NCI-H146 treated with DMSO at 0.1 percent for 48 hours (cell line): ENCODE data around the gene PSMD13.
"Not testable (repeated sequence)": the region's sequence is repeated elsewhere in the genome, so short reads cannot be mapped to it uniquely, and the experiment has no call there.

Source experiments
- DNase-seq: peaks from one replicate; lab custom pipeline; 2025; ENCODE audit not compliant: unreplicated experiment; lab: John Stamatoyannopoulos, UW

Gene PSMD13

GRCh38 chr11:216081-216974 is 20.4 kb upstream of the PSMD13 start:
- no peak for DNase-seq

DNA sequence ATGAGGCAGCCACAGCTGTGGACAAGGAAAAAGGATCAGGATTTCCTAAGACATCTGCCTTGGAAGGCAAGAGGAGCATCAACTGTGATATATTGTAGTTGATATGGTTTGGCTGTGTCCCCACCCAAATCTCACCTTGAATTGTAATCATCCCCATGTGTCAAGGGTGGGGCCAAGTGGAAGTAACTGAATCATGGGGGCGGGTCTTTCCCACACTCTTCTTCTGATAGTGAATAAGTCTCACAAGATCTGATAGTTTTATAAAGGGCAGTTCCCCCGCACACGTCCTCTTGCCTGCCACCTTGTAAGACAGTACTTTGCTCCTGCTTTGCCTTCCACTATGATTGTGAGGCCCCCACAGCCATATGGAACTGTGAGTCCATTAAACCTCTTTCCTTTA is 19.1 kb upstream of the PSMD13 start:
- DNase-seq: no peak

- DNase-seq: no peak
Observed at GRCh38 chr11:218815-219593, 17.8 kb upstream of the PSMD13 start.

DNA sequence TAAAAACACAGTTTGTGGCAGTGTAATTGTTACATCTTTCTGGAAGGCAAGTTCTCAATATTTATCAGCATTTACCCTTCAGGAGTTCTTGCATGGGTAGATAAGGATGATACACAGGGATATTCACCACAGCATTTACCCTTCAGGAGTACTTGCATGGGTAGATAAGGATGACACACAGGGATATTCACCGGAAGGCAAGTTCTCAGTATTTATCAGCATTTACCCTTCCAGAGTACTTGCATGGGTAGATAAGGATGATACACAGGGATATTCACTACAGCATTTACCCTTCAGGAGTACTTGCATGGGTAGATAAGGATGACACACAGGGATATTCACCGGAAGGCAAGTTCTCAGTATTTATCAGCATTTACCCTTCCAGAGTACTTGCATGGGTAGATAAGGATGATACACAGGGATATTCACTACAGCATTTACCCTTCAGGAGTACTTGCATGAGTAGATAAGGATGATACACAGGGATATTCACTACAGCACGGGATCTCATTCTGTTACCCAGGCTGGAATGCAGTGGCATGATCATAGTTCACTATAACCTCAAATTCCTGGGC is 16.0 kb upstream of the PSMD13 start:
- not testable (repeated sequence) for DNase-seq

- no peak for DNase-seq
Observed at GRCh38 chr11:221539-221938, 15.2 kb upstream of the PSMD13 start.

GRCh38 chr11:221998-222789 is 14.6 kb upstream of the PSMD13 start:
- DNase-seq: no peak

- DNase-seq: no peak
Observed at GRCh38 chr11:223026-223789, 13.6 kb upstream of the PSMD13 start.

DNA sequence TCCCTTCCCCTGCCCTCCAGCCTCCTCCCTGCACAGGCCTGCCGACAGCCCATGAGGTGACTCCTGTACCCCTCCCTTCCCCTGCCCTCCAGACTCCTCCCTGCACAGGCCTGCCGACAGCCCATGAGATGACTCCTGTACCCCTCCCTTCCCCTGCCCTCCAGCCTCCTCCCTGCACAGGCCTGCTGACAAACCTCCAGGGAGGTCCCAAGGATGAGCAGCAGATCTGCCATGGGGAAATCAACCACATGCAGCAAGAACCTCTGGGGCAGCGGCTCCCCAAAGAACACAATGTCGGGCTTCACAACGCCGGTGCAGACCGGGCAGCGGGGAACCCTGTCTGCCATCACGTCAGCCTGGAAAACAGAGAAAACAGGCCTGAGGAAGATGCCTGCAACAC is 12.9 kb upstream of the PSMD13 start:
- DNase-seq: no peak

GRCh38 chr11:224424-224823 is 12.4 kb upstream of the PSMD13 start:
- DNase-seq: no peak

GRCh38 chr11:225734-226453 is 10.9 kb upstream of the PSMD13 start:
- DNase-seq: no peak

DNA sequence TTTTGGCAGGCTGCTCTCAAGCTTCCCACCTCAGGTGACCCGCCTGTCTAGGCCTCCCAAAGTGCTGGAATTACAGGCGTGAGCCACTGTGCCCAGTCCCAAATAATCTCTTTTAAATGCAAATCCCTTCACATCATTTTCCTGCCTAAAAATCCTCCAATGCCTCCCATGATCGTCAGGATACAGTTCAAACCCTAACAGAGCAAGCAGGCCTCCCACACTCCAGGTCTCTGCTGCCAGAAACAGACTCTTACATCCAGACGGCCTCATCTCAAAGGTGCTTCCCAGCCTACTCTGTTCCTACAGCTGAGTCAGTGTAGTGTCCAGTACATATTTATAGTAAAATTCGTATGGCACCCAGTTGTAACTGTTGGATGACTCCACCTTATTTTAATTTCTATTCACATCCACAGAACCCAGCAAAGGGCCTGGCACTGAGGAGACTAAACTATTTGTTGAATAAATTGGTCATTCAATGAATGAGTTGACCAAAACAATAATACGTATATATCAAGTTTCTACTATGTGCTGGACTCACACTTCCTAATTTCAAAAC is 8.9 kb upstream of the PSMD13 start:
- no peak for DNase-seq

- no peak for DNase-seq
Observed at GRCh38 chr11:230431-230830, 6.3 kb upstream of the PSMD13 start.

DNA sequence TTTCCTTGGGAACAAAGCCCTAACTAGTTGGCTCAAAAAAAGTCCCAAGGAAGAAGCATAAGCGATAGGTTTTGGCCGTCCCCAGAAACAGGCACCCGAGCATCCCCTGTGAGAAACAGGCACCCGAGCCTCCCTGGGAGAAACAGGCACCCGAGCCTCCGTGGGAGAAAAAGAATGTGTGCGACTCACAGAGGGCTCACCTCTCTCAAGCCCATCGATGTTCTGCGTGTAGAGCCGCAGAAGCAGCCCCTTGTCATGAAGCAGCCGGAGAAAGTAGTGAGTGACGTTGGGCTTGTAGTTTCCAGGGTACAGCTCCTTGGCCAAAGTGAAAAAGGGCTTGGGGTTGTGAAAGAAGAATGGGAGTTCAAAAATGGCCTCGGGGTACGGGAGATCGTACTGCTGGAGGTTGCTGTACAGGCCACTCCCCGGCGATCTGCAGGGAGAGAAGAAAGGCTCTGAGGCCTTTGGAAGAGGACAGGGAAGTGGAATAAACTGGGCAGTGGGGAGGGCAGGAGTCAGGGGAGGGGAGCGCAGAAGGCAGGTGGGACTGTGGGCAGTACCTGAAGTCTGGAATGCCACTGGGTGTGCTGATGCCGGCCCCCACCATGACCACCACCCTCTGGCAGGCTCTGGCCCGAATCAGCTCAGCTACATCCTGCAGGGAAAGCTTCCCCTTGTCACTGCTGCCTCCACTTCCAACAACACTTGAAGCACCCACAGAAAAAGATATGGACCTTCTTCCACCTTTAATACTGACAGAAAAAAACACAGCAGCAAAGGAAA is 3.8 kb upstream of the PSMD13 start:
- DNase-seq: no peak

DNA sequence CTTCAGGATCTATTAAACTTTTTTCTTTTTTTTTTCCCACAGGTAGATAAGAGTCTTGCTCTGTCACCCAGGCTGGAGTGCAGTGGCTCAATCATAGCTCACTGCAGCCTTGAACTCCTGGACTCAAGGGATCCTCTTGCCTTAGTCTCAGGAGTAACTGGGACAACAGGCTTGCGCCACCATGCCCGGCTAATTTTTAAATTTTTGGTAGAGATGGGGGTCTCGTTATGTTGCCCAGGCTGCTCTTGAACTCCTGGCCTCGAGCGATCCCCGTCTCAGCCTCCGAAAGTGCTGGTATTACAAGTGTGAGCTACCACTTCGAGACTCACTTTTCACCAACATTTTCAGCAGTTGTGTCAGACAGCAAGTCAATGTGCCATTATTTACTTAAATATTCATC is 1.6 kb upstream of the PSMD13 start:
- no peak for DNase-seq

DNA sequence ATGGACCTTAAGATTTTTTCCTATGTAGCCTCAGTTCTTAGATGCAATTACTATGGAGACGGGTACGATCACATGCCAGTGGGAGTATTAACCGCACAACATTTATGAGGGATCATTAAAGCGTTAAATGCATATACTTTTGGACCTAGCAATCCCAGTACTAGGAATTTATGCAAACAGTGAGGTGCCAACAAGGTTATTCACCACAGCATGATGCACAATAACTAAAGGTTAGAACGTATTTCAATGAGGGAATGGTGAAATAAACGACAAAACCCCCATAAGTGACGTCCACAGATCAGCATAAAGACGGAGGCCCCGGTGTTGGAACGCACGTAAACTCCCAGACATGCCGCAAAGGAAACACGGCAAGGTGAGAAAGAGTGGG is 1.2 kb upstream of the PSMD13 start:
- DNase-seq: peak; percentile 26

- DNase-seq: peak; percentile 67
Observed at GRCh38 chr11:235997-236773, 591 bp upstream of the PSMD13 start, which contains the start of gene SIRT3. SIRT3 (minus strand) TSS chr11:236342; CDS start chr11:236328, 14 bp downstream.

DNA sequence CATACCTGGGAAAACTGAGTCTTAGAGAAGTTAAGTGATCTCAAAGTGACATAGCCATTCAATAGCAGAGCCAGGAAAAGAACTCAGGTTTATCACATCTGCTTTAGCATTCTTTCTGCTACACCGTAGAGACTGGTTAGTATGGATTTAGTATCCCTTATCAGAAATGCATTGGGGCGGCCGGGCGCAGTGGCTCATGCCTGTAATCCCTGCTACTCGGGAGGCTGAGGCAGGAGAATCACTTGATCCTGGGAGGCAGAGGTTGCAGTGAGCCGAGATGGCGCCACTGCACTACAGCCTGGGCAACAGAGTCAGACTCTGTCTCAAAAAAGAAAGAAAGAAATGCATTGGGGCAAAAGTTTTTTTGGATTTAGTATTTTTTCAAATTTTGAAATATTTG is 1.6 kb downstream of the PSMD13 start:
- not testable (repeated sequence) for DNase-seq

DNA sequence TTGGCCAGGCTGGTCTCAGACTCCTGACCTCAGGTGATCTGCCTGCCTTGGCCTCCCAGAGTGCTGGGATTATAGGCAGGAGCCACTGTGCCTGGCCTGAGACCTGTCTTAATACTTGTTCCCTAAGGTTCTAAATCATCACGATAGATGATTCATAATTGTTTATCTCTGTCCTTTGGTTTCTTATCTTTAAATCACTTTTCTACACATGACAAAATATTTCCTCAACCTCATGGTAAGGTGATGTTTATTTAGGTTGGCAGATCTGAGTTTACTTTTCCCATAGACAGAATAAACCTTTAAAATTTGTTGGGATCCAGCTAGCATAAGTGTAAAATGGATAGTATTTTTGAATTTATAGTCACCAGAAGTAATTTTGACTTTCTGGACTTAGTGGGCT is 3.5 kb downstream of the PSMD13 start:
- no peak for DNase-seq
